Activated T-cell treated with anti-CD3 and anti-CD28 coated beads for 4 hours (primary cell): ENCODE measurements around the gene ASAH2B.
A peak's percentile ranks its signal among the peaks of the same experiment; 100 is the strongest.
"Not testable (repeated sequence)": the region's sequence is repeated elsewhere in the genome, so short reads cannot be mapped to it uniquely, and the experiment has no call there.

Experiments
- DNase-seq: peaks from one replicate; pipeline ENCODE4 v3.0.0-alpha.2; 2020

Gene ASAH2B

GRCh38 chr10:50739618-50740292, at the start of gene ASAH2B:
Gene ASAH2B (plus strand): TSS chr10:50739936. CDS start chr10:50745131, 5,195 bp downstream.
- peak; percentile 57 for DNase-seq

DNA sequence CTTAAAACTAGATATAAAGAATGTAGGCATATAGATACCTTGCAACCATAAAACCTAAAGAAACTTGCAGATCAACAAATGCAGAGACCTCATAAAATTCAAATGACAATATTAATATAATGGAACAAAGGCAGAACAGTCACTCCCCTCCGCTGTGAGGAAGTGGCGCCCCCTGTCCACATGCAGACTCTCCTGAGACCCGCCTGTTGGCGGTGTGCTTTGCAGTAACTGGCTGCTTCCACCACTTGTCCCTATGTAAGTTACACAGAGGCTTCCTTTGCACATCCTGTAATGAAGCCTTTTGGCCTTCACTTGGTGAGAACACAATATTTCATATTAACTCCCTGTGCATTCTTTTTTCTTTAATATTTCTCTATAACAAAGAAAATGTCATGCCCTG, 41.9 kb upstream of the ASAH2B start:
- not testable (repeated sequence) for DNase-seq

DNA sequence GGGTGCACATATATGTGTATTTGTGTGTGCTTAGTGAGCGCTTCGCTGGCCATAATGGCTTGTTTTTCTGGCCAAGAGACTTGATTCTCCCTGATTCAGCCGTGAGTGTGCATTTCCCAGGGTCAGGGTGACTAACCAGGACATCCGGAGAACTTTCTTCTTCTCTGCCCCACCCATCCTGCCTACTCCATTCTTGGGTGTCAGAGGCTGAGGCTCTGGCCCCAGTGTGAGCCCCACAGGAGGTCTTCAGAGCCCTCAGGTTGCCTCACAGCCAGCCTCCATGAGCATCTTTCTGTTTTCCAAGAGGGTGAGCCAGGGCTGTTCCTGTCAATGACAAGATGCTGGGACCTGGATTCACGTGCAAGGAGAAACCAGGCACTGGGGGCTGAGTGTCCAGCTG, 37.8 kb upstream of the ASAH2B start:
- DNase-seq: not testable (repeated sequence)

DNA sequence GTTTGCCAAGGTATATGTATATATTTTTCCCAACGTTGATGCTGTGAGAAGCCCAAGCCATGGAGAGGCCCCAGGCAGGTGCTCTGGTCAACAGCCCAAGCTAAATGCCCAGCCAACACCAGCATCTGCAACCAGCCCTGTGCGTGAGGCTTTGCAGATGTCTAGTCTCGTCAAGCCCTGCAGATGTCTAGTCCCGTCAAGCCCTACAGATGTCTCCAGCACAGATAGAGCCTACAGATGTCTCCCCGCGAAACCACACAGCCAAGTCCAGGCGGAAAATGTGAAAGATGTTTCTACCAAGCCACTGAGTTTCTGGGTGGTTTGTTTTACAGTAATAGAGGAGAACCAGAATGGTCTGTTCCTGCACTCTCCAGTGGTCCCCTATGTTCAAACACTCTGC, 36.7 kb upstream of the ASAH2B start:
- DNase-seq: not testable (repeated sequence)

- DNase-seq: not testable (repeated sequence)
Measured at GRCh38 chr10:50704436-50705079, 35.2 kb upstream of the ASAH2B start.

DNA sequence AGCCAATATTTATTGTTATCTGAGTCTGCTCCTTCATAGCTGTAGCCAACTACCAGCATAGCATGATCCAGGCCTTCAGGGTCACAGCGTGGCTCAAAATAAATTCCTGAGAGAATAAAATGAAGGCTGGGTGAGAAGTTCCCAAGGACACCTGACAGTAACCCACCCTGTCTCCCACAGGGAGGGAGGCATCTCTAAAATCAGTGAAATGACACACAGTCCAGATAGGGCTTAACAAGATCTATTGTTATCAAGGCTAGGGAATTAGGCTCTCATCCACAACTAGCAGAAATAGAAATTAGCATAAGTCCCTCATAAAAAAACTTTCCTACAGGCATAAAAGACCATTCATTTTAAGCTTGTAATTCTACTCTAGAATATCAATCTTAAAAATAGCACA, 33.7 kb upstream of the ASAH2B start:
- not testable (repeated sequence) for DNase-seq

GRCh38 chr10:50710241-50710640, 29.5 kb upstream of the ASAH2B start:
- DNase-seq: not testable (repeated sequence)

DNA sequence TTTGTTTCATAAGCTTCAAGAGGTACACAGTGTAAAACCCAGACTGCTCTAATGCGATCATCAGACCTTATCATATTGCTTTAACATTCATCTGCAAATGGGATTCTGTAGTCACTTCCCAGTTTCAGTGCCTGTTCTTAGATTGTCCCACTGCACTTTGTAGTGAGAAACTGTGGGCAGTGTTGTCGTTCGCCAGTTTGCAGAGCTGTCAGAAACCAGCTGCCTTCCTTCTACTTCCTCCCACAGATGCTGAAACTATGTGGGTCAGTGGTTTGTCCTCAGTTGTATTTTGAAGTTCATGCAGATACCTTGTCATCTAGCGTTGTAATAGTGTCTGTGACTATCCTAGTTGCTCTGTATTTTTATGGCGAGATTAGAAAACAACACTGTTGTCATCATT, 15.9 kb upstream of the ASAH2B start:
- DNase-seq: not testable (repeated sequence)

DNA sequence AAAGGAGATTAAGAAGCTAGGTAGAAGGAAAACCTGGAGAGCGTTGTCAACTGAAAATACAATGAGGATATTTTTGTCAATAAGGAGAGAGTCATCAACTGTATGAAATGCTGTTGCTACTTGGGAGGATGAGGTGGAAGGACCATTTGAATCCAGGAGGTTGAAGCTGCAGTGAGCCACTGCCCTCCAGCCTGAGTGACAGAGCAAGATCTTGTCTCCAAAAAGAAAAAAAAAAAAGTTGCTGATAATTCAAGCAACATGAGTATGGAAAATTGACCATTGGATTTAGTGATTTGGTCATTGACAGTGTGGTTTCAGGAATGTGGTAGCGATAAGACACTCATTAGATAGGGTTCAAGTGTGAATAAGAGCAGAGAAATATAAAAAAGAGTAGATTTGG, 11.6 kb upstream of the ASAH2B start:
- not testable (repeated sequence) for DNase-seq

GRCh38 chr10:50738987-50739617, 634 bp upstream of the ASAH2B start:
- not testable (repeated sequence) for DNase-seq

DNA sequence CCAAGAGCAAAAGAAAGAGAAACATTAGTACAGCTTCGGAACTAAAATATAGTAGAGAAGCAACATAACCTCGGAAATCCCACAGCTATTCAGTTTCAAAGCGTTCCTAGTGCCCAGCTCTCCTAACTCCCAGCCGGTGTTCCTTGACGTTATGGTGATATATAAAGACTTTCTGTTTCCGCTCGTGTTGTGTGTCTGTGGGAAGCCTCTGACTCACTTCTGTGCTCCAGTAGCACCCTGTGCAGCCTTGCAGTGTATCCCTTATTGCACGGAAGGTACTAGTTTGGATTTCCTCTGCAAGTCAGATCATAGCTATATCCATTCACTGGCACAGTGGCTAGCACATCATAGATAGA, 535 bp downstream of the ASAH2B start:
- peak; percentile 24 for DNase-seq

GRCh38 chr10:50742820-50743219, 3.1 kb downstream of the ASAH2B start:
- DNase-seq: not testable (repeated sequence)

DNA sequence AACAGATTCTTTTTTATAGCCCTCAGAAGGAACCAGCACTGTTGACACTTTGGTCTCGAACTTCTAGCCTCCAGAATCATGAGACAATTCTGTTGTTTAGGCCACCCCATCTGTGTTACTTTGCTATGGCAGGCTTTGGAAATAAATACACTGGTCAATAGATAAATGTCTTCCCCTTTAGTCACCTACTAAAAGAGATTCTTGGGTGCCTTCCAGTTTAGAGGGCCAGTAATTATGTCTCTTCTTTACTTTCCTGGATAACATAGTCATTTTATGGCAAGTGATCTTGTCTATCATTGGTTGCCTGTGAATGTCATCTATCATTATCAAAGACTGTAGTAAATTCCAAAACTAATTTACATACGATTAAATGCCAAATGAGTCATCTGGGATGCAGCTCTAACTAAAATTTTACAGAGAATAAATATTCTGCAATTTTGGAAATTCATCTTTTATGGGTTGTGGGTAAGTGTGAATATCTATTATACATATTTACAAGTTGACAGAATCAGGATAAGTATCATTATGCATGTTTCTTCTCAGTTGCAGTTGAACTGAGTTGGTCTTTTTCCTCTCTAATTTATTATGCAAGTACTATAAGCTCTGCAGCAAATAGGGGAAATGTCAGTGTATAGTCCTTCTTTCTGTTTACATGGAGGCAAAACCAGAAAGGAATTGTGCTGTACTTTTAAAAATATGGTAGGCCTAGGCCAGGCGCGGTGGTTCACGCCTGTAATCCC, 27.2 kb downstream of the ASAH2B start:
- not testable (repeated sequence) for DNase-seq

DNA sequence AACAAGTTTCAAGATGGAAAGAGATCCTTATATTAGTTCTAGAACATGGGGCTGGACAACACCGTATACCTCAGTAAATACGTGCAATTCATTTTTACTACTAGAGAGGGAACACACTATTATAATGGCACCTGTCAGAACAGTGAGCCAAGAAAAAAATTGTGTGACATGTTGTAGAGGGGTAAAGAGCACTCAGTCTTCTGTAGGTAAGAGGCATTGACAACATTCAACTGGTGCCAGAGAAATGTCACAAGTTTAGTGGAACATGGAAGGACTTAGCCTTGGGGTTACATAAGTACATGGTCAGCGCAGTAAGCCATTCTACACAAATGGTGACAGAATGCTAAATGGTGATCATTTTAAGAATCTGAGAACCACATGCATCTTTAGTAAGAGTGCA, 32.3 kb downstream of the ASAH2B start:
- DNase-seq: not testable (repeated sequence)

GRCh38 chr10:50774868-50775267, 35.1 kb downstream of the ASAH2B start:
- not testable (repeated sequence) for DNase-seq

DNA sequence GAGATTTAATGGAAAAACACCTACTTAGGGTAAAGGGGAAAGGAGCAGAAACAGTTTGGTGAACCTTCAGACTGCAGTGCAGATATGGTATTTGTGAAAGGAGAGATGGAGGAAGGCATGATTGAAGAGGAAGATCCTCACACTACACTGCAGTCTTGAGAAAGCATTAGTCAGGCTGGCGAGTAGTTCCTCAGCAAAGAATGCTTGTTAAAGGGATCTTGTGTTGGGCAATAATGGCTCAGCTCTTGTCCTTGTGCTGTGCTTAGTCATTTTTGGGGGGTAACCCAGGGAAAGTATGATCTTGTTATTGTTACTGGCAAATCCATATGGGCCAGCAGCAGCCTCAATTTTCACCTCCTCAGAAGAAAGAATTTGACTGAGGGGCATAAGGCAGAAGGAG, 40.3 kb downstream of the ASAH2B start:
- not testable (repeated sequence) for DNase-seq

- not testable (repeated sequence) for DNase-seq
Measured at GRCh38 chr10:50782017-50782416, 42.3 kb downstream of the ASAH2B start.

GRCh38 chr10:50787962-50788361, 48.2 kb downstream of the ASAH2B start:
- DNase-seq: not testable (repeated sequence)

GRCh38 chr10:50788951-50789945, 49.5 kb downstream of the ASAH2B start:
- DNase-seq: no peak

DNA sequence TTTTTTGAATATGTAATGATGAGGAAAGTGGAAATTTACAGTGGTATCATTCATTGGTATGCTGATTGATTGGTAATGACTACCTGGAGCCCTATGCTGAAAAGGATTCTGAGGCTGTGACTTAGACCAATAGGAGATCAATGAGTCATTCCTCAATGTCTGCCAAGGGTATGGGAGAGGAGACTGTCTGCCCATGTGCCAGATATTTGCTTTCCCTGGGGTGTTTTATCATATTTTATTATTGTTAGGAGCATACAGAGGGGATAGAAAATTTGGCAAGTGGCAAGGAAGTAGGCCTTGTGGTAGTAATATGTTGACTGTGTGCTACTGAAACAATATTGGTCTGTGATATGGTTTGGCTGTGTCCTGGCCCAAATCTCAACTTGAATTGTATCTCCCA, 54.8 kb downstream of the ASAH2B start:
- no peak for DNase-seq

DNA sequence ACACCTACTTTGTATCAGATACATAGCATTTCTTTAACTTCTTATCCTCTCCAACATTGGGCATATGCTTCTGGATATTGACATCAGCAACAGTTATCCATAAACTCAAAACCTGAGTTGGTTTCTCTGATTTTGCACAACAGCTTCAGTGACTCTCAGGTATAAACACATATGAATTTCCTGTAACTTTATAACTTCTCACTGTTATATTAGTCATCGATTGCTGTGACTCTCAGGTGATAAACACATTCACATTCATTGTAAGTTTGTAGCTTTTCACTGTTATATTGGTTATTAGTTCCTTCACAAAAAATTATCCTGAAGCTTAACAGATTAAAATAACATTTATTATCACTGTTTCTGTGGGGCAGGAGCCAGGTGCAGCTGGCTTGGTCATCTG, 57.0 kb downstream of the ASAH2B start:
- DNase-seq: no peak

GRCh38 chr10:50798297-50798696, 58.6 kb downstream of the ASAH2B start:
- DNase-seq: no peak
